Measurements from ENCODE around the gene AFP. TPM values are rescaled to one million over a fixed set of nuclear protein-coding genes. Genes with fewer than 3 reads are reported as not detected.
A peak's percentile ranks its signal among the peaks of the same experiment; 100 is the strongest.

The AFP gene
- total and polyA plus RNA-seq, 4 donors: 0.10 to 8.4 (median 3.5) TPM

- Histone ChIP-seq H3K27me3 (ENCODE audit: control insufficient read depth, insufficient read depth, low read length) (no peaks in the 10 kb centered on the region), H3K4me3 (ENCODE audit: low read depth, low read length) (no peak overlapping the region), H3K27ac (ENCODE audit: low read depth, low read length) (no peak overlapping the region), H3K4me1 (ENCODE audit: control insufficient read depth, insufficient read depth, low read length) (no peaks in the 10 kb centered on the region), H3K9me3 (ENCODE audit: control insufficient read depth, insufficient read depth, low read length) (no peaks in the 10 kb centered on the region), H3K36me3 (ENCODE audit: control insufficient read depth, insufficient read depth, low read length) (no peaks in the 10 kb centered on the region)
- WGBS (ENCODE audit: insufficient coverage): no CpG with 5 or more reads among the region's 1 CpG
- no peak for DNase-seq (ENCODE audit: low read depth in 4 of 6, low spot score in 6 of 6)
These were observed 31.6 kb upstream of the AFP start for GRCh38 chr4:73404457-73404856.

GRCh38 chr4:73405138-73405537, 30.9 kb upstream of the AFP start:
- no CpG with 5 or more reads among the region's 2 CpGs for WGBS (ENCODE audit: insufficient coverage)
- Histone ChIP-seq H3K27ac (ENCODE audit: low read depth, low read length) (no peak overlapping the region), H3K9me3 (ENCODE audit: control insufficient read depth, insufficient read depth, low read length) (no peaks in the 10 kb centered on the region), H3K4me3 (ENCODE audit: low read depth, low read length) (no peak overlapping the region), H3K4me1 (ENCODE audit: control insufficient read depth, insufficient read depth, low read length) (no peaks in the 10 kb centered on the region), H3K36me3 (ENCODE audit: control insufficient read depth, insufficient read depth, low read length) (no peaks in the 10 kb centered on the region), H3K27me3 (ENCODE audit: control insufficient read depth, insufficient read depth, low read length) (no peaks in the 10 kb centered on the region)
- no peak for DNase-seq (ENCODE audit: low read depth in 4 of 6, low spot score in 6 of 6)

GRCh38 chr4:73406548-73406875, 29.5 kb upstream of the AFP start:
- H3K27ac ChIP-seq (ENCODE audit: low read depth, low read length): no peak overlapping the region
- no peaks in the 10 kb centered on the region for H3K36me3 ChIP-seq (ENCODE audit: control insufficient read depth, insufficient read depth, low read length)
- H3K27me3 ChIP-seq (ENCODE audit: control insufficient read depth, insufficient read depth, low read length): no peaks in the 10 kb centered on the region
- no CpG with 5 or more reads among the region's 1 CpG for WGBS (ENCODE audit: insufficient coverage)
- no peak for DNase-seq (ENCODE audit: low read depth in 4 of 6, low spot score in 6 of 6)
- no peaks in the 10 kb centered on the region for H3K4me1 ChIP-seq (ENCODE audit: control insufficient read depth, insufficient read depth, low read length)
- no peak overlapping the region for H3K4me3 ChIP-seq (ENCODE audit: low read depth, low read length)
- H3K9me3 ChIP-seq (ENCODE audit: control insufficient read depth, insufficient read depth, low read length): no peaks in the 10 kb centered on the region

- no peaks in the 10 kb centered on the region for H3K36me3 ChIP-seq (ENCODE audit: control insufficient read depth, insufficient read depth, low read length)
- WGBS (ENCODE audit: insufficient coverage): no CpG with 5 or more reads among the region's 2 CpGs
- H3K4me1 ChIP-seq (ENCODE audit: control insufficient read depth, insufficient read depth, low read length): no peaks in the 10 kb centered on the region
- no peaks in the 10 kb centered on the region for H3K27me3 ChIP-seq (ENCODE audit: control insufficient read depth, insufficient read depth, low read length)
- no peak for DNase-seq (ENCODE audit: low read depth in 4 of 6, low spot score in 6 of 6)
- no peaks in the 10 kb centered on the region for H3K9me3 ChIP-seq (ENCODE audit: control insufficient read depth, insufficient read depth, low read length)
- H3K4me3 ChIP-seq (ENCODE audit: low read depth, low read length): no peak overlapping the region
- H3K27ac ChIP-seq (ENCODE audit: low read depth, low read length): no peak overlapping the region
These were observed 28.8 kb upstream of the AFP start for GRCh38 chr4:73407227-73407673.

GRCh38 chr4:73408181-73408867, 27.7 kb upstream of the AFP start:
- H3K36me3 ChIP-seq (ENCODE audit: control insufficient read depth, insufficient read depth, low read length): no peaks in the 10 kb centered on the region
- WGBS (ENCODE audit: insufficient coverage): no CpG with 5 or more reads among the region's 4 CpGs
- H3K27ac ChIP-seq (ENCODE audit: low read depth, low read length): no peak overlapping the region
- H3K4me3 ChIP-seq (ENCODE audit: low read depth, low read length): no peak overlapping the region
- no peaks in the 10 kb centered on the region for H3K27me3 ChIP-seq (ENCODE audit: control insufficient read depth, insufficient read depth, low read length)
- H3K4me1 ChIP-seq (ENCODE audit: control insufficient read depth, insufficient read depth, low read length): no peaks in the 10 kb centered on the region
- H3K9me3 ChIP-seq (ENCODE audit: control insufficient read depth, insufficient read depth, low read length): no peaks in the 10 kb centered on the region
- no peak for DNase-seq (ENCODE audit: low read depth in 4 of 6, low spot score in 6 of 6)

GRCh38 chr4:73409012-73409862, 26.8 kb upstream of the AFP start:
- H3K9me3 ChIP-seq (ENCODE audit: control insufficient read depth, insufficient read depth, low read length): no peaks in the 10 kb centered on the region
- no peak for DNase-seq (ENCODE audit: low read depth in 4 of 6, low spot score in 6 of 6)
- WGBS (ENCODE audit: insufficient coverage): no CpG with 5 or more reads among the region's 6 CpGs
- no peaks in the 10 kb centered on the region for H3K27me3 ChIP-seq (ENCODE audit: control insufficient read depth, insufficient read depth, low read length)
- no peak overlapping the region for H3K27ac ChIP-seq (ENCODE audit: low read depth, low read length)
- no peaks in the 10 kb centered on the region for H3K4me1 ChIP-seq (ENCODE audit: control insufficient read depth, insufficient read depth, low read length)
- no peak overlapping the region for H3K4me3 ChIP-seq (ENCODE audit: low read depth, low read length)
- no peaks in the 10 kb centered on the region for H3K36me3 ChIP-seq (ENCODE audit: control insufficient read depth, insufficient read depth, low read length)

GRCh38 chr4:73409978-73410548, 26.0 kb upstream of the AFP start:
- no peaks in the 10 kb centered on the region for H3K27me3 ChIP-seq (ENCODE audit: control insufficient read depth, insufficient read depth, low read length)
- no peak overlapping the region for H3K27ac ChIP-seq (ENCODE audit: low read depth, low read length)
- H3K4me1 ChIP-seq (ENCODE audit: control insufficient read depth, insufficient read depth, low read length): no peaks in the 10 kb centered on the region
- no peaks in the 10 kb centered on the region for H3K9me3 ChIP-seq (ENCODE audit: control insufficient read depth, insufficient read depth, low read length)
- H3K4me3 ChIP-seq (ENCODE audit: low read depth, low read length): no peak overlapping the region
- H3K36me3 ChIP-seq (ENCODE audit: control insufficient read depth, insufficient read depth, low read length): no peaks in the 10 kb centered on the region
- DNase-seq (ENCODE audit: low read depth in 4 of 6, low spot score in 6 of 6): peak in 1 of 6 donors; percentile 38
- no CpG with 5 or more reads among the region's 8 CpGs for WGBS (ENCODE audit: insufficient coverage)

- Histone ChIP-seq H3K4me1 (ENCODE audit: control insufficient read depth, insufficient read depth, low read length) (no peaks in the 10 kb centered on the region), H3K4me3 (ENCODE audit: low read depth, low read length) (no peak overlapping the region), H3K36me3 (ENCODE audit: control insufficient read depth, insufficient read depth, low read length) (no peaks in the 10 kb centered on the region), H3K27ac (ENCODE audit: low read depth, low read length) (no peak overlapping the region), H3K9me3 (ENCODE audit: control insufficient read depth, insufficient read depth, low read length) (no peaks in the 10 kb centered on the region), H3K27me3 (ENCODE audit: control insufficient read depth, insufficient read depth, low read length) (no peaks in the 10 kb centered on the region)
- WGBS (ENCODE audit: insufficient coverage): no CpG with 5 or more reads among the region's 3 CpGs
- no peak for DNase-seq (ENCODE audit: low read depth in 4 of 6, low spot score in 6 of 6)
These were observed 24.9 kb upstream of the AFP start for GRCh38 chr4:73410916-73411730.

GRCh38 chr4:73411731-73412414, 24.1 kb upstream of the AFP start:
- no peak overlapping the region for H3K4me3 ChIP-seq (ENCODE audit: low read depth, low read length)
- no peaks in the 10 kb centered on the region for H3K9me3 ChIP-seq (ENCODE audit: control insufficient read depth, insufficient read depth, low read length)
- WGBS (ENCODE audit: insufficient coverage): 89% methylated on average over 5 of the region's 8 CpGs
- no peaks in the 10 kb centered on the region for H3K27me3 ChIP-seq (ENCODE audit: control insufficient read depth, insufficient read depth, low read length)
- no peaks in the 10 kb centered on the region for H3K4me1 ChIP-seq (ENCODE audit: control insufficient read depth, insufficient read depth, low read length)
- H3K27ac ChIP-seq (ENCODE audit: low read depth, low read length): no peak overlapping the region
- no peak for DNase-seq (ENCODE audit: low read depth in 4 of 6, low spot score in 6 of 6)
- H3K36me3 ChIP-seq (ENCODE audit: control insufficient read depth, insufficient read depth, low read length): no peaks in the 10 kb centered on the region
